GDM1 (cell line): Measurements from ENCODE around the gene TCFL5.

Source experiments
- DNase-seq: peaks from one replicate; lab custom pipeline; 2025; lab: John Stamatoyannopoulos, UW

Gene TCFL5

DNA sequence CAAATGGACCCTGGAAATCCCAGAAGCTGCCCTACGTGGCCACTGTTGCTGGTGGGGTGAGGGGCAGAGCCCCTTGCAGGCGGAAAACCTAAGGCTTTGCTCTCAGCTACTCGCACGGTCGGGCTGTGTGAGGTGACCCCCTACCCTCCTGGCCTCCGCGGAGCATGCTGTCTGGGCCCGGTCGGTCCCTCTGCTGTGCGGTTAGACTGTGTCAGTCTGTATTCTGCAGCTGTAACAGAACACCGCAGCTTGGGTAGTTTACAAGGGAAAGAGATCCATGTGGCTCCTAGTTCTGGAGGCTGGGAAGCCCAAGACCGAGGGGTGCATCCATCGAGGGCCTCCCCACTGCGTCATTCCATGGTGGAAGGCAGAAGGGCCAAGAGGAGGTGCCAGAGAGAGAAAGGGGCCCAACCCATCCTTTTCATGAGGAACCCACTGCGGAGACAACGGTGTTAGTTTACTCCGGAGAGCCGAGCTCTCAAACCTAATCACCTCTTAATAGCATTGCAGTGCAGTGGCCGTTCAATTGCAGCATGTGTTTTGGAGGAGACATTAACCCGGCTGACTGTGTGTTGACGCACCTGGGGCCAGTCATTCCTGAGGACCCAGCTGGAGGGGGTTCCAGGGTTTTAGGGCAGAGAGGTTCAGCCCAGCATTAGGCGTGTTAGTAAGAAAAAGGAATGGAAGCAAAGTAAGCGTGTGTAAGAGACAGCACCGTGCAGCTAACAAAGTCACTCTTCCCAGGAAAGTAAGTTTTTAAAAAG, 26.5 kb downstream of the TCFL5 start:
- no peak for DNase-seq

DNA sequence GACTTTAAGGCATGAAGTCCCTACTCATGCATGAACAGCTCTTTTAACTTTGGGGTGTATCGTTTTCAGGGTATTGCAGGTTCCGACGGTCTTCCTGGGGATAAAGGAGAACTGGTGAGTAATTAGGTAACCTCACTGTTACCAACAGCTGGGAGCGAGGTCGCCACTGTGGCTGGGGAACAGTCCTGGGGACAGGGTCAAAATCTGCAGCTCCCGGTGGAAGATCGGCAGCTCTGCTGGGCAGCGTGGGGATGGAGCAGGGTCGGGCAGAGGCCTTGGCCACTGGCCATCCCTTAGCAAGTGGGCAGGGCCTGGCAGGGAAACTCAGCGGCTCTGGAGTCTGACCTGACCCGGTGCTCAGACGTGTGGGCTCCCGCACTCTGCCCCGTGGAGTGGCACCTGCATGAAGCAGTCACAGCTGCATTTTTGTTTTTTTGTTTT, 28.7 kb downstream of the TCFL5 start:
- DNase-seq = no peak

DNA sequence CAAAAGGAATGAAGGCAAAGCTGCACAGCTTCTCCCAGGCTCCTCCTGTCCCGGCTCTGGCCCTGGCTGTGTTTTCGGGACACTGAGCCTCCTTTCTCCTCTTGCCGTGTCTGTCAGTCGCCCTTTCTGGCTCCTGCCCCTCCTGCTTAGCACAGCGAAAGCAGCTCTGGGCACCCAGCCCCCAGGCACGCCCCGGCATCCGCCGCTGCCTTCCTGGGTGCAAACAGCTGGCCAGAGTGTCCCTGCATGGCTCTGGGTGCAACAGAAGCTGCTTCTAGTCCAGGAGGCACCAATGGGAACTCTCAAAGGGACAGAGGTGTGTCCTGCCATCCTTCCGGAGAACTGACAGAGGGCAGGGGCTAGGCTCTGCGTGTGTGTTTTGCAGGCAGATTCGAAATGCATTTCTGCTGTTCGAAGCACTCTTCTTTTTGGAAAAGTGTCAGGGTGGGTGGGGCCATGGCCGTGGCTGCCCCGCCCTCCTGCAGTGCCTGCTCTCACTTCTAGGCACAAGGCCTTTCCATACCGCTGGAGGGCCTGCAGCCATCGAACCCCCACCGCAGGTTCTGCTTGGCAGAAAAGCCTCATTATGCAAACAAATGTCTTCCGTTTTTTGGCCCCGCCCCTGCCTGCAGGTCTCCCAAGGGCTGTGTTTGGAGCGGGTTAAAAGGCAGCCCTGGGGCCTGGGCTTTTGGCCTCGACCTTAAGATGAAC, 29.3 kb downstream of the TCFL5 start:
- peak; percentile 20 for DNase-seq

DNA sequence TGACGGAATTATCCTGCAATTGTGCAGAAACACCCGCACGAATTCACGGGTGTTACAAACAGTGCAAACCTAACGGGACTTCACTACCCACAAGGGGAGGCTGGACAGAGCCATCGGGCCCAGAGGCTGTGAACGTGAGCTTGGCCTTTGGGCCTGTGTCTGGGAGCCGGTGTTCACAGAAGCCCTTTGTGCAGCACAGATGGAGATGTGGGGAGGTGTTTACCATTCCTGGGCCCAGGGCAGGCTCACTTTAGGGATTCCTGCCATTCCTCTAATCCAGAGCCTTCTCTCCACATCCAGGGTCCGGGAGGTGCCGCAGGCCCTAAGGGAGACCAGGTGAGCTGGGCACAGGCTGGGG, 29.8 kb downstream of the TCFL5 start:
- DNase-seq = no peak

GRCh38 chr20:62831361-62831788, 30.2 kb downstream of the TCFL5 start:
- no peak for DNase-seq

GRCh38 chr20:62830821-62831220, 30.8 kb downstream of the TCFL5 start:
- no peak for DNase-seq

GRCh38 chr20:62830251-62830650, 31.4 kb downstream of the TCFL5 start:
- no peak for DNase-seq

- DNase-seq = no peak
Observed at GRCh38 chr20:62829231-62830230, 32.1 kb downstream of the TCFL5 start.

GRCh38 chr20:62828511-62829230, 33.0 kb downstream of the TCFL5 start:
- DNase-seq = no peak

DNA sequence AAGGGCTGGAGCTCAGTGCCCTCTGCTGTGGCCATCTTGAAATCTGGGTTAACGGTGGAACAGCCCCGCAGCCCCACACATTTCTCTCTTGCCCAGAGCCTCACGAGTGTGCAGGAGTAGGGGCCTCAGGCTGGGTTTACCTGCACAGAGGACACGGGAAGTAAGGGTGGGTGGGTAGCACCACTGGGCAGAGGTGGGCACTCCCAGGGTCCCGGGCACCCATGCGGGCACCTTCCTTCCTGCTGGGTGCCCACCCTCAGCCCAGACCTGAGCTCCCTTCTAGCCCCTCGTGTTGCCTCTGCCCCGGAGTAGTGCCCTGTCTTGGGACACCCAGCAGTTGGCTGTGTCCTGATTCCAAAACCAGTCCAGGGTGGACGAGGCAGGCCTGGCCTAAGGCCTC, 33.6 kb downstream of the TCFL5 start:
- no peak for DNase-seq

DNA sequence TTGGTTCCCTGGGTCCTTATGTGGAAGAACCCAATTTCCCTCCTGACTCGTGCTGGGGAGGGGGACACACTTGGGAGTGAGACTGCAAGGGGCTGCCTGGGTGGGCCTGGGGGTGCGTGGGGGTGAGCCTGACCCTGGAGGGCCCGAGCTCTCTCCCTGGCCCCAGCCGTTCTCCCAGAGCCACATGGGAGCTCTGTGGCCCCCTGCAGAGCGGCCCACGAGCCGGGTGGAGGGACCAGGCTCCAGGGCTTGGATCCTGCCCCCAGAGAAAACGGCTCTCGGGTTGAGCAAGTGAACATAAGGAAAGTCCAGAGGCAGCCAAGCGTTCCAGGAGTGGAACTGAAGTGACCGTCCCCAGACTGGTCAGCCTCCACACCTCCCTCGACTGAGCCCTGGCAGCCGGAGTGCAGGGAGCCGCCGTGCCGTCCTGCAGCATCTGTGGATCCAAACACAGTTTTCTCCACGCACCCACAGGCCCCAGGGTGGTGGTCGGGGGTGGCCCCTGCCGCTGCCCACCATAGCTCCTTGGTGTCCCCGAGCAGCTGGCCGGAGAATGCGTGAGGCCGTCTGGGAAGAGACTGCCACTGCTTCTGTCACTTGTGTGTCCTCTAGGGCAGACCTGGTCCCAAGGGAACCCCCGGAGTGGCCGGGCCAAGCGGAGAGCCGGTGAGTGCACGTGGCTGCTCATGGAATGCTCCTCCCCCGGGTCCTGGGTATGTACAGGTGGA, 34.1 kb downstream of the TCFL5 start:
- no peak for DNase-seq

DNA sequence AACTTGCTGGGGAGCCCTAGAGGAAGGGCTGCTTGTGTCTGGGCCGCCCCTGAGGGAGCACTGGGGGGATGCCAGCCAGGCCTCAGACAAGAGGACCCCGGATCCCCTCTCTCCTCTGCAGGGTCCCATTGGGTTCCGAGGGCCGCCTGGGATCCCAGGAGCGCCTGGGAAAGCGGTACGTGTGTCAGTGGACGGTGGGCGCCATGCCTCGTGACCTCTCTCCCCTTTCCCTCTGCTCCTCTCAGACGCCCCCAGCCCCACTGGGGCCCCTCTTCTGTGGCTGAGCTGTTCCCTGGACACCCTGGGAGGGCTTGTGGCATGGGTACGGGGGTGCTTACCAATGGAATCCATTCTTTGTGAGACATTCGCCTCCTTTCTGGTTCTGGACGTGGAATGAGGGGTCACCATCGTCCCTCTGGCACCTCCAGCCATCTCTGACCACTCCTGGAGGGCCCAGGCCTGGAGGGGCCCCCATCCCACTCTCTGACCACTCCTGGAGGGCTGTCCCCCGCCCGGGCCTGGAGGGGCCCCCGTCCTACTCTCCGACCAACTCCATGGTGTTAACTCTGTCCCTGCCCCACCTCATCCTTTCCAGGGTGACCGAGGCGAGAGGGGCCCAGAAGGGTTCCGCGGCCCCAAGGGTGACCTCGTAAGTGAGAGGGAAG, 34.8 kb downstream of the TCFL5 start:
- DNase-seq = no peak

DNA sequence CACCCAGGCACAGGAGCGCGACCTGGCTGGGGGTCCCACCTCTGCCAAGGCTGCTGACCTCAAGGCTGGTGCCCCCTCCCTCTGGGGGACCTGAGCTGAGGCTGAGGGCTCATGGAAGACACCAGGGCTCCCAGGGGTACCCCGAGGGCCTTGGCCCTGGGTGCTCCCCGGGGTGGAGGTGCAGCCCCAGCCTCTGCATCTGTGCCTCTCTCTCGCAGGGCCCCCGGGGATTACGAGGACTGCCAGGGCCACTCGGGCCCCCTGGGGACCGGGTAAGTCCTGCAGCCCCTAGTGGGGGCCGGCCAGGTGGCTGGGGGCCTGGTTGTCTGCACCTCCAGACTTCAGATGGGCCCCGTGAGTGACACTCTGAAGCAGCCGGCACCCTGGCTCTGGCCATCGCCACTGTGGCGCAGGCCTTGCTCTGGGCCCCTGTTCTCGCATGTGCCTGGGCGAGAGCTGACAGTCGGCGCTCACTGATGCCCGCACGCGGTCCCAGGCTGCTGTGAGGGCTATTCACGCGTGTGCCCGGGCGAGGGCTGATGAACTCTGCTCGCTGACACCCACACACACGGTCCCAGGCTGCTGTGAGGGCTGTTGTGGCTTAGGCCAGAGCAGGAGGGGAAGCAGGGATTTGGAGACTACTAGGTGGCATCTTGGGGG, 35.5 kb downstream of the TCFL5 start:
- no peak for DNase-seq

- no peak for DNase-seq
Observed at GRCh38 chr20:62825333-62825985, 36.2 kb downstream of the TCFL5 start.

GRCh38 chr20:62824476-62825332, 36.9 kb downstream of the TCFL5 start:
- peak; percentile 37 for DNase-seq

DNA sequence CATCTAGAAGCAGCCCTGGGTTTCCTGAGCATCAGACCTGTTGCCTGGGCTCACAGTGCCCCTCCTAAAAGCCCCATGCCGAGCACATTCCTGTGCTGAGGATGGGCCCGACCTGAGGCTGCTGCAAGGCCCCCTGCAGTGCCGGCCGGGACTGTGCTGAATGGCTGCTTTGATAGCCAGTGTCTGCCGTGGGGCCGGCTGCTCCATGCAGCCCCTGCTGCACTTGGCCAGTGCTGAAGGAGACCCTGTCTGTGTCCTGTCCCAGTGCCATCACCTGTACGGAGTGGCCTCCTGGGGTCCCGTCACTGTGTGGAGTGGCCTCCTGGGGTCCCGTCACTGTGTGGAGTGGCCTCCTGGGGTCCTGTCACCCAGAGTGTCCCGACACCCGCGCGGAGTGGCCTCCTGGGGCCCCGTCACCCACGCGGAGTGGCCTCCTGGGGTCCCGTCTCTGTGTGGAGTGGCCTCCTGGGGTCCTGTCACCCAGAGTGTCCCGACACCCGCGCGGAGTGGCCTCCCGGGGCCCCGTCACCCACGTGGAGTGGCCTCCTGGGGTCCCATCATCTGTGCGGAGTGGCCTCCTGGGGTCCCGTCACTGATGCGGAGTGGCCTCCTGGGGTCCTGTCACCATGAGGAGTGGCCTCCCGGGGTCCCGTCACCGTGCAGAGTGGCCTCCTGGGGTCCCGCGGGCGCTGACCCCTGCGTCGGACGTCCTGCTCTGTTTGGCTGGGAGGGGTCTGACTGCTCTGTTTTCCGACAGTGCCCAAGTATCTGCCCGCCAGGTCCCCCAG, 37.7 kb downstream of the TCFL5 start:
- DNase-seq = no peak

DNA sequence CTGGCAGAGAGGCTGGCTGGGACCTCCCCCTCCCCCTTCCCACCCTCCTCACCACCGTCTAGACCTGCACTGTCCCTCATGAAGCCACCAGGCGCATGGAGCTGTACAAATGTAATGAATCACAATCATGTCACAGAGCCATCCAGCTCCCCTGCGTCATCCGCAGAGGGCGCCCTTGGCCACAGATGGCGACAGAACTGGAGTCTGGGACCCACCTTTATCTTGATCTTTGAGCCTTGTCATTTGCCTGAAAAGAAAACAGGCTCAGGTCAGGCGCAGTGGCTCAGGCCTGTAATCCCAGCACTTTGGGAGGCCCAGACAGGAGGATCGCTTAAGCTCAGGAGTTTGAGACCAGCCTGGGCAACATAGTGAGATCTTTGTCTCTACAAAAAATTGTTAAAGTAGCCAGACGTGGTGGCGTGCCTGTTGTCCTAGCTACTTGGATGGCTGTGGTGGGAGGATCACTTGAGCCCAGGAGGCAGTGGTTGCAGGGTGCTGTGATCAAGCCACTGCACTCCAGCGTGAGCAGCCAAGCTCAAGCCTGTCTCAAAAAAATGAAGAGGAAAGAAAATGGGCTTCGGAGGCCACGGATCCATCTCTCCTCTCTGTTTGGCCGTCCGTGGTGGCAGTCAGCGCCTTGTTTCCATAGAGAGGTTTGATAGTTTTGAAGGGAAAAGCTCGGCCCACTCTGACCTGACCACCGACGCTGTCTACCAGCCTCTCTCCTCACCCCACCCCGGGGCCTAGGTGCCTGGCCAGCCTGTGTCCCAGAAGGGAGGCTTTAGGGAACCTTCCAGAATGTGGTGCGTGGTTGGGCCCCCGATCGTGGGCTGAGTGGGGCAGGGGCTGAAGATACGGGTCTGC, 38.6 kb downstream of the TCFL5 start:
- peak; percentile 58 for DNase-seq
